ENCODE measurements around the gene MXRA8.

Gene MXRA8

DNA sequence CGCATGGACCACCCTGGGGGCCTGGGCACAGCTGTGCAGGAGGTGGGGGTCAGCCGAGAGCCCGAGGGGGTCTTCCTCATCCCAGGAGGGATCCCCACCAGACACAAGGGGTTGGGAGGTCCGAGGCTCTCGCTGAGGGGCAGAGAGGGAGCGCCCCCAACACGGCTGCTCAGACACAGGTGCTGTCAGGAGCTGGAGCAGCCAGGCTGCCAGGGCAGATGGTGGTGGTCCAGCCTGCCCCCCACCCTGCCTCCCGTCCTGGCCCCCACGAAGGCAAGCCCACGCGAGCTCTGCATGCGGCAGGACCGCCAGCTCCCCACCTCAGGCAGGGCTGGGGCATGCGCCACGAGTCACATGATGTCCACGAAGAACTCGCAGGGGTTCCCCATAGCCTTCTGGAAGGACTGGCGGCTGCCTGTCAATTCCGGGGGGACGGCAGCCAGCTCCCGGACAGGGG lies 22.5 kb downstream of the MXRA8 start:
- DNase-seq (ENCODE audit: low read depth in 2 of 2), result no peak

DNA sequence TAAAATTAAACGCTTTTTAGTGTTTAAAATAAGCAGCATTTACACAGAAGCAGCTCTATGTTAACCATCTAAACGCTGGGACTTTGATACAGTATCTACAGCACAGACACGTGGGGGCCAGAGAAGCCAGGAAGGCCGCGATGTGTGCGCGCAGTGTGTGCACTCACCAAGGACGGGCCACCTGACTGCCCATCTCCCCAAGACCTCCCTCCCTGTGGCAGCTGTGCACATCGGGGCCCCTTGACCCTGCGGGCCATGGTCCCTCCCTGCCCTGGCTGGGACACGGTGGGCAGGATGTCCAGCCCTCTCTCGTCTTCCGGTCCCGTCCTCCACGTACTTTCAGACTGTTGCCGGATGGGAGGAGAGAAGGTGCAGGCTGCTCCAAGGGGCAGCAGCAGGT lies 23.1 kb downstream of the MXRA8 start:
- no peak for DNase-seq (ENCODE audit: low read depth in 2 of 2)

DNA sequence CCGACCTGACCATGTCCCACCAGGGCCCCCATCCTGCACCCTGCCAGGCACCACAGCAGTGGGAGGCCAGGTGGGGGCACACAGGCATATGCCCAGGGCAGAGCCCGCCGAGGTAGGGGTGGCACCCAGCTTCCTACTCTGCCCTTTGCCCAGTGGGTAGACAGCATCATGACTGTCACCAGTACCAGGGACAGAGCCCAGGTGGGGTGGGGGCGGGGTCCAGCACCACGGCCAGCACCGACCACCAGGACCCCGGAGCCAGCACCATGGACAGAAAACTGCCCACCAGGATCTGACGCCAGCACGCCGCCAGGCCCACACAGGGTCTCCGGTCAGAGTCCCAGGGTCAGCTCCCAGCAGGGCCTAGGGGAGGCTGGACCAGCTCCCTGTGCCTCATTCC lies 23.5 kb downstream of the MXRA8 start:
- no peak for DNase-seq (ENCODE audit: low read depth in 2 of 2)

DNA sequence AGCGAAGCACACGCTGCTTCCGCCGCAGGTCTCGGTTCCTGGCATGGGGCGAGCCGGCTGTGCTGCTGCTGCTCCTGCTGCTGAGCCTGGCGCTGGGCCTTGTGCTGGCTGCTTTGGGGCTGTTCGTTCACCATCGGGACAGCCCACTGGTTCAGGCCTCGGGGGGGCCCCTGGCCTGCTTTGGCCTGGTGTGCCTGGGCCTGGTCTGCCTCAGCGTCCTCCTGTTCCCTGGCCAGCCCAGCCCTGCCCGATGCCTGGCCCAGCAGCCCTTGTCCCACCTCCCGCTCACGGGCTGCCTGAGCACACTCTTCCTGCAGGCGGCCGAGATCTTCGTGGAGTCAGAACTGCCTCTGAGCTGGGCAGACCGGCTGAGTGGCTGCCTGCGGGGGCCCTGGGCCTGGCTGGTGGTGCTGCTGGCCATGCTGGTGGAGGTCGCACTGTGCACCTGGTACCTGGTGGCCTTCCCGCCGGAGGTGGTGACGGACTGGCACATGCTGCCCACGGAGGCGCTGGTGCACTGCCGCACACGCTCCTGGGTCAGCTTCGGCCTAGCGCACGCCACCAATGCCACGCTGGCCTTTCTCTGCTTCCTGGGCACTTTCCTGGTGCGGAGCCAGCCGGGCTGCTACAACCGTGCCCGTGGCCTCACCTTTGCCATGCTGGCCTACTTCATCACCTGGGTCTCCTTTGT lies 24.7 kb downstream of the MXRA8 start:
- DNase-seq (ENCODE audit: low read depth in 2 of 2), result no peak

DNA sequence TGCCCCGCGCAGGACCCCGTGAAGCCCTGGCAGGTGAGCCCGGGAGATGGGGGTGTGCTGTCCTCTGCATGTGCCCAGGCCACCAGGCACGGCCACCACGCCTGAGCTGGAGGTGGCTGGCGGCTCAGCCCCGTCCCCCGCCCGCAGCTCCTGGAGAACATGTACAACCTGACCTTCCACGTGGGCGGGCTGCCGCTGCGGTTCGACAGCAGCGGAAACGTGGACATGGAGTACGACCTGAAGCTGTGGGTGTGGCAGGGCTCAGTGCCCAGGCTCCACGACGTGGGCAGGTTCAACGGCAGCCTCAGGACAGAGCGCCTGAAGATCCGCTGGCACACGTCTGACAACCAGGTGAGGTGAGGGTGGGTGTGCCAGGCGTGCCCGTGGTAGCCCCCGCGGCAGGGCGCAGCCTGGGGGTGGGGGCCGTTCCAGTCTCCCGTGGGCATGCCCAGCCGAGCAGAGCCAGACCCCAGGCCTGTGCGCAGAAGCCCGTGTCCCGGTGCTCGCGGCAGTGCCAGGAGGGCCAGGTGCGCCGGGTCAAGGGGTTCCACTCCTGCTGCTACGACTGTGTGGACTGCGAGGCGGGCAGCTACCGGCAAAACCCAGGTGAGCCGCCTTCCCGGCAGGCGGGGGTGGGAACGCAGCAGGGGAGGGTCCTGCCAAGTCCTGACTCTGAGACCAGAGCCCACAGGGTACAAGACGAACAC lies 25.4 kb downstream of the MXRA8 start:
- no peak for DNase-seq (ENCODE audit: low read depth in 2 of 2)

DNA sequence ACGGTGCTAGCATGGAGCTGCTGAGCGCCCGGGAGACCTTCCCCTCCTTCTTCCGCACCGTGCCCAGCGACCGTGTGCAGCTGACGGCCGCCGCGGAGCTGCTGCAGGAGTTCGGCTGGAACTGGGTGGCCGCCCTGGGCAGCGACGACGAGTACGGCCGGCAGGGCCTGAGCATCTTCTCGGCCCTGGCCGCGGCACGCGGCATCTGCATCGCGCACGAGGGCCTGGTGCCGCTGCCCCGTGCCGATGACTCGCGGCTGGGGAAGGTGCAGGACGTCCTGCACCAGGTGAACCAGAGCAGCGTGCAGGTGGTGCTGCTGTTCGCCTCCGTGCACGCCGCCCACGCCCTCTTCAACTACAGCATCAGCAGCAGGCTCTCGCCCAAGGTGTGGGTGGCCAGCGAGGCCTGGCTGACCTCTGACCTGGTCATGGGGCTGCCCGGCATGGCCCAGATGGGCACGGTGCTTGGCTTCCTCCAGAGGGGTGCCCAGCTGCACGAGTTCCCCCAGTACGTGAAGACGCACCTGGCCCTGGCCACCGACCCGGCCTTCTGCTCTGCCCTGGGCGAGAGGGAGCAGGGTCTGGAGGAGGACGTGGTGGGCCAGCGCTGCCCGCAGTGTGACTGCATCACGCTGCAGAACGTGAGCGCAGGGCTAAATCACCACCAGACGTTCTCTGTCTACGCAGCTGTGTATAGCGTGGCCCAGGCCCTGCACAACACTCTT lies 26.2 kb downstream of the MXRA8 start:
- DNase-seq (ENCODE audit: low read depth in 2 of 2), result no peak

DNA sequence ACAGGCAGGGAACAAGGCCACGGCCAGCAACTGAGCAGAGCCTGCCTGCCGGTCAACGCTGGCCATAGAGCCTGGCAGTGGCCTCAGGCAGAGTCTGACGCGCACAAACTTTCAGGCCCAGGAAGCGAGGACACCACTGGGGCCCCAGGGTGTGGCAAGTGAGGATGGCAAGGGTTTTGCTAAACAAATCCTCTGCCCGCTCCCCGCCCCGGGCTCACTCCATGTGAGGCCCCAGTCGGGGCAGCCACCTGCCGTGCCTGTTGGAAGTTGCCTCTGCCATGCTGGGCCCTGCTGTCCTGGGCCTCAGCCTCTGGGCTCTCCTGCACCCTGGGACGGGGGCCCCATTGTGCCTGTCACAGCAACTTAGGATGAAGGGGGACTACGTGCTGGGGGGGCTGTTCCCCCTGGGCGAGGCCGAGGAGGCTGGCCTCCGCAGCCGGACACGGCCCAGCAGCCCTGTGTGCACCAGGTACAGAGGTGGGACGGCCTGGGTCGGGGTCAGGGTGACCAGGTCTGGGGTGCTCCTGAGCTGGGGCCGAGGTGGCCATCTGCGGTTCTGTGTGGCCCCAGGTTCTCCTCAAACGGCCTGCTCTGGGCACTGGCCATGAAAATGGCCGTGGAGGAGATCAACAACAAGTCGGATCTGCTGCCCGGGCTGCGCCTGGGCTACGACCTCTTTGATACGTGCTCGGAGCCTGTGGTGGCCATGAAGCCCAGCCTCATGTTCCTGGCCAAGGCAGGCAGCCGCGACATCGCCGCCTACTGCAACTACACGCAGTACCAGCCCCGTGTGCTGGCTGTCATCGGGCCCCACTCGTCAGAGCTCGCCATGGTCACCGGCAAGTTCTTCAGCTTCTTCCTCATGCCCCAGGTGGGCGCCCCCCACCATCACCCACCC lies 27.0 kb downstream of the MXRA8 start, which contains the start of gene TAS1R3:
TAS1R3 (plus strand) TSS at position 213 of the 898 bp plus-strand sequence; CDS start at position 279, 66 bp downstream.
- no peak for DNase-seq (ENCODE audit: low read depth in 2 of 2)

DNA sequence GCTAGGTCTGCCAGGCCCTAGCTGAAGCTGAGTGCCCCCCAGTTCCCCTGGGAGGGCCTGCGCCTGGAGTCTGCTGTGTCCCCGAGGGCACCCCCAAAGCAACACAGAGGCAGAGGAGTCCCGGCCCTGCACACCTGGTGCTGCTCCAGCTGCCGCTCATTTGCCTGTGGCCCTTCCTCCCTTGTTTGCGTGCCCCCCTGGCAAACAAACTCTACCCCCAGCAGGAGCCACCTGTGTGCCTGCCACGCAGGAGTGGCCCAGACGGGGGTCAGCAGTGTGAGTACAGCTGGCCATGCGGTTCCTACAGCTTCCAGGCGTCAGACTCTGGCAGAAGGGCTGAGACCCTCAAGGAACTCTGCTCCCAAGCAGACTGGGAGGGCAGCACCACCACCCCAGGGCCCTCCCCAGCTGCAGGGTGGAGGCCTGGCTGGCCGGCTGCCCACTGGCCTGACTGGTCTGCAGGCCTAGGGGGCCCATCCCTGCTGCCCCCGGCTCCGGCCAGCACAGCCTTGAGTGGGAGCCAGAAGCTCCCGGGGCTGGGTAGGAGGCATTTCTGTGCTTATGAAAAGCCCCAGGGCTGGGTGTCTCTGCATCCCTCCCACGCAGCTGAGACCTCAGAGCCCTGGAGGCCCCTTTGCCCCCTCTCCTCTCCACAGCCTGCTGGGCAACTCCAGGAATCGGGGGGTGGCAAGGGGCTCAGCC lies 27.8 kb downstream of the MXRA8 start:
- DNase-seq (ENCODE audit: low read depth in 2 of 2), result no peak

DNA sequence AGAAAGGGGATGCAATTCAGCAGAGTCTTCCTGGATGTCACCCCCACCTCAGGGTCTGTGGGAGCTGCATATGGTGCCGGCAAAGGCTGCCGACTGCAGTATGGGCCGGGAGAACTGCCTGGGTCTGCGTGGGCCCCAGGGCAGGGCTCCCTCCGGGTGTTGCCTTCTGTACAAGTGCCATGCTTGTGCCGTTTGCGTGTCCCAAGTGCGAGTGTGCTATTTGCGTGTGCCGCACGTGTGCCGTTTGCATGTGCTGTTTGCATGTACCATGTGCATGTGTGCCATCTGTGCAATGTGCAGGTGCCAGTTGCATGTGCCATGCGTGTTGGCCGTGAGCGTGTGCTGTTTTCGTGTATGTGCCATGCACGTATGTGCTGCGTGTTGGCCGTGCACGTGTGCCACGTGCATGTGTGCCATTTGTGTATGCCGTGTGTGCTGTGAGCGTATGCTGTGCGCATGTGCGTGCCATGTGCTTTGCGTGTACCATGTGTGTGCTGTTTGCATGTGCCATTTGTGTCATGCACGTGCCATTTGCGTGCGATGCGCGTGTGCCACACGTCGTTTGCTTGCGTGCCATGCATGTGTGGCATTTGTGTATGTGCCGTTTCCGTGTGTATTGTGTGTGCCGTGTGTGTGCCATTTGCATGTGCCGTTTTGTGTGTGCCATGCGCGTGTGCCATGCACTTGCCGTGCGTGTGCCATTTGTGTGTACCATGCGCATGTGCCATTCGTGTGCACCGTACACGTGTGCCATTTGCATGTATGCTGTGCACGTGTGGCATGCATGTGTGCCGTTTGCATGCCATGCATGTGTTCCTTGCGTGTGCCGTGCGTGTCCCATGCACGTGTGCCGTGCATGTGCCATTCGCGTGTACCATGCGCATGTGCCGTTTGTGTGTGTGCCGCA lies 28.8 kb downstream of the MXRA8 start:
- no peak for DNase-seq (ENCODE audit: low read depth in 2 of 2)

DNA sequence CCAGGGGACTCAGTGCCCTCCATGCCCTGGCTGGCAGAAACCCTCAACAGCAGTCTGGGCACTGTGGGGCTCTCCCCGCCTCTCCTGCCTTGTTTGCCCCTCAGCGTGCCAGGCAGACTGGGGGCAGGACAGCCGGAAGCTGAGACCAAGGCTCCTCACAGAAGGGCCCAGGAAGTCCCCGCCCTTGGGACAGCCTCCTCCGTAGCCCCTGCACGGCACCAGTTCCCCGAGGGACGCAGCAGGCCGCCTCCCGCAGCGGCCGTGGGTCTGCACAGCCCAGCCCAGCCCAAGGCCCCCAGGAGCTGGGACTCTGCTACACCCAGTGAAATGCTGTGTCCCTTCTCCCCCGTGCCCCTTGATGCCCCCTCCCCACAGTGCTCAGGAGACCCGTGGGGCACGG lies 30.1 kb downstream of the MXRA8 start:
- no peak for DNase-seq (ENCODE audit: low read depth in 2 of 2)

DNA sequence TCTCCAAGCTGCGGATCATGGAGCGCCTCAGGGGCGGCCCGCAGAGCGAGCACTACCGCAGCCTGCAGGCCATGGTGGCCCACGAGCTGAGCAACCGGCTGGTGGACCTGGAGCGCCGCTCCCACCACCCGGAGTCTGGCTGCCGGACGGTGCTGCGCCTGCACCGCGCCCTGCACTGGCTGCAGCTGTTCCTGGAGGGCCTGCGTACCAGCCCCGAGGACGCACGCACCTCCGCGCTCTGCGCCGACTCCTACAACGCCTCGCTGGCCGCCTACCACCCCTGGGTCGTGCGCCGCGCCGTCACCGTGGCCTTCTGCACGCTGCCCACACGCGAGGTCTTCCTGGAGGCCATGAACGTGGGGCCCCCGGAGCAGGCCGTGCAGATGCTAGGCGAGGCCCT lies 31.1 kb downstream of the MXRA8 start:
- no peak for DNase-seq (ENCODE audit: low read depth in 2 of 2)

DNA sequence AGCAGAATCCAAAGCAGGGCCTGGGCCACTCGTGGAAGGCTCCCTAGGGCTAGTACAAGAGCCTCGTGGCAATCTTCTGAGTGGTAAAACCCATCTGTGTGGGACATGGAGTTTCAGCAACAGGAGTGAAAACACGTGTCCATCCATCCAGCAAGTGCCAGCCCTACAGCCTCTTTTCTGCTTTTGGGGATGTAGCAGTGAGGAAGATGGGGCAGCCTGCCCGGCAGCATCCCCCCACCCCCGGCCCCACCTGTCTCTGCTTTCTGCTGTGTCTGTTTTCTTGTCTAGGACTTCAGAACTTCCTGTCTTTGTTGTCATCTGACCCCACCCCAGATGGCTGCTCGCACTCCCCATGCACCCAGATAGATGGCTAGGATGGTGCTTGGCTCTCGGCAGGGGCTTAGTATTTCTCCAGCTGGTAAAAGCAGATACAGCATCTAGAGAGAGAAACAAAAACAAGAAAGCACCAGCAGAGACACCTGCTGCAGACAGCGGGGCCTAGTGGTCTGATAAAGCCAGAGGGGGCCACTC lies 32.2 kb downstream of the MXRA8 start:
- no peak for DNase-seq (ENCODE audit: low read depth in 2 of 2)

DNA sequence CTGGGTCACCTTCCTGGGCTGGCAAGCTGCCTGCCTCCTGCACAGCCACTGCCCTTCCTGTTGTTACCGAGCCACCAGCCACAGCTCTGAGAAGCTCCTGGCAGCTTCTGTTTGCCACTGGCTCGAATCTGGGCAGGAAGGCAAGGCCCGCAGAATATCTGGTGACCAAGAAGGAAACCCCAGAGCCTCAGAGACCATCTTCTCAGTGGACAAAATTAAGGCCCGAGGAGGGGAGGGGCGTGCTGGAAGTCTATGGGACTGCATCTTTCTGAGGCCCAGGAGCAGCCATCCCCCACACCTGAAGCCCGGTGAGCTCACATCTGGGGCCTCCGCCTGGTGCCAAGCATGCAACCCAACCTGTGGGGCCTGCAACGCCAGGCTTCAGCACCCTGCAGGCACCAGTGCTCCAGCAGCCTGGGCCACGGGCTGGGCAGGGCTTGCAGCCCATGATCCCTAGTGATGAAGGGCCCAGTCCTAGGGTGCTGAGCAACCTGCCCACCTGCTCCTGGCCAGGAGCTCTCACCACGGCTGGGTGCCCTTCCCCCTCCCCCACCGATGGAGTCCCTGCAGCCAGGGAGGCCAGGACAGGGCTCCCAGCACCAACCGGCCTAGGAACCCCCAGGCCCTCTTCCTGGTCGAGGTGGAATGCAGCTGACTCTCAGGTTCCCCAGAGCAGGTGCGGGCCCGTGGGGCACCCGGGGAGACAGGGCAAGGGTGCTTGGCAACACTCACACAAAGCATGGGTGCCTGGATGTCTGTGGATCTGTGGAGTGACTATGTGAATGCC lies 32.9 kb downstream of the MXRA8 start:
- DNase-seq (ENCODE audit: low read depth in 2 of 2), result no peak

DNA sequence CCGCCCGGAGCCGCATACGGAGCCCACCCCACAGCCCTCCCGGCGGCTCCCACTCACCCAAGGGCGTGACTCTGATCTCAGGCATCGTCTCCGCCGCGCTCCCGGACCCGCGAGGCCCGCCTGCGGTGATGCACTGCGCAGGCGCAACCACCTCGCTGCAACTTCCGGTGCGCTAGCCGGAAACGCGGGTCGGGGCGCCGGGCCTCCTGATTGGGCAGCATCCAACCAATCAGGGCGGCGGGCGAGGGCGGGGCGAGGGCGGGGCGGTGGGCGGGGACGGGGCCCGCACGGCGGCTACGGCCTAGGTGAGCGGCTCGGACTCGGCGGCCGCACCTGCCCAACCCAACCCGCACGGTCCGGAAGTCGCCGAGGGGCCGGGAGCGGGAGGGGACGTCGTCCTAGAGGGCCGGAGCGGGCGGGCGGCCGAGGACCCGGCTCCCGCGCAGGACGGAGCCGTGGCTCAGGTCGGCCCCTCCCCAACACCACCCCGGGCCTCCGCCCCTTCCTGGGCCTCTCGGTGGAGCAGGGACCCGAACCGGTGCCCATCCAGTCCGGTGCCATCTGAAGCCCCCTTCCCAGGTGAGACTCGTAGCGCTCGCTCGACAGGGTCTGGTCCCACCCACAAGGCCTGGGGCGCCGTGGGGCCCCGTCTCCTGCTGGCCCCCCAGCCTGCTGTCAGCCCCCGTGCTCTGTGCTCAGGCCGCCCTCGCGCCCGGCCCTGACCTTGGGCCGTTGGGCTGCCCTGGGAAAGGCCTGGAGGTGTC lies 33.6 kb downstream of the MXRA8 start, which contains the start of the genes CPTP and INTS11:
CPTP (plus strand) TSS at position 279 of the 764 bp plus-strand sequence. CDS start 2,109 bp downstream, outside the sequence.
INTS11 (minus strand) TSS at position 137 of the 764 bp plus-strand sequence; CDS start at position 85, 52 bp downstream.
- peak; percentile 79 to 80 for DNase-seq (ENCODE audit: low read depth in 2 of 2)

DNA sequence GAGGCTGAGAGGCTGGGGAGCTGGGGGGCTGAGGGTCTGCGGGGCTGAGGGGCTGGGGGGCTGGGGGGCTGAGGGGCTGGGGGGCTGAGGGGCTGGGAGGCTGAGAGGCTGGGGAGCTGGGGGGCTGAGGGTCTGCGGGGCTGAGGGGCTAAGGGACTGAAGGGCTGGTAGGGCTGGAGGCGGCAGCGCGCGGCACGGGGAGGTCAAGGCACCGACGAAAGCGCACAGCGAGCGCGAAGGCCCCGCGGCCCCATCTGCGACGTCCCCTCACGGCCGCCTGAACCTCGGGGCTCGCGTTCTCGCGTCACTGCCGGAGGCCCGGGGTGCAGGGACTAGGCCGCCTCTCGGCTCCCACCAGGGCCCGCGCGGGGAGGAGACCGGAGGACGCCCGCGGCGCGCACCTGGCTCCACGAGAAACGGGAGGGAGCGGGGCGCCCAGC lies 34.3 kb downstream of the MXRA8 start:
- no peak for DNase-seq (ENCODE audit: low read depth in 2 of 2)

DNA sequence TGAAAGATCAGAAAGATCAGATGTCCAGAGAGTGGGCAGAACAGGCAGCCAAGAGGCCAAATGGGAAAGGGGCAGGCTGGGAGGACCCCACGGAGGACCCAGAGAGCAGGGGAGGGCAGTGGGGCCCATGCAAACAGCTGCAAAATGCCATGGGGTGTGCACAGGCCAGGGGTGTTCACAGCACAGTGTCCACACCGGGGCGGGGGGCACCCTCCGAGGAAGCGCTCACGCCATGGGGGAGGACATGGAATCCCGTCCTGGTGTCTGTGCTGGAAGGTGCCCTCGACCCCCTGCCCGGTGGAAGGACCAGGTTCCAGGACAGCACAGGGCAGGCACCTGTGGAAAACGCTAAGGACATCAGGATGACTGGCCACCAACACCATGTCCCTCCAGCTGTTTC lies 35.4 kb downstream of the MXRA8 start:
- no peak for DNase-seq (ENCODE audit: low read depth in 2 of 2)

DNA sequence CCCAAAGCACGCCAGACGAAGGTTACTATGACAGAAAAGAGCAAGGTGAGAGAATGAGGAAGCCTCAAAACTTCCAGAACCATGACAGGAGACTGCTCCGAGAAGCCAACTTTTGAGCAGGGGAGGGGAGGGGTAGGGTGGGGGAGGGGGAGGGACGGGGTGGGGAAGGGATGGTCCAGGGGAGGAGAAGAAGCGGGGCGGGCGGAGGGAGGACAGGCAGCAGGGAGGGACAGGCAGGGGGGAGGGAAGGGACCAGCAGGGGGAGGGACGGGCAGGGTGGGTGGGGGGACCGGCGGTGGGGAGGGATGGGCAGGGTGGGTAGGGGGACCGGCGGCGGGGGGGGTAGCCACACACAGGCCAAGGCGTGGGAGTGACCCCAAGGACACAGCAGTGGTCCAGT lies 35.9 kb downstream of the MXRA8 start:
- DNase-seq (ENCODE audit: low read depth in 2 of 2), result no peak

DNA sequence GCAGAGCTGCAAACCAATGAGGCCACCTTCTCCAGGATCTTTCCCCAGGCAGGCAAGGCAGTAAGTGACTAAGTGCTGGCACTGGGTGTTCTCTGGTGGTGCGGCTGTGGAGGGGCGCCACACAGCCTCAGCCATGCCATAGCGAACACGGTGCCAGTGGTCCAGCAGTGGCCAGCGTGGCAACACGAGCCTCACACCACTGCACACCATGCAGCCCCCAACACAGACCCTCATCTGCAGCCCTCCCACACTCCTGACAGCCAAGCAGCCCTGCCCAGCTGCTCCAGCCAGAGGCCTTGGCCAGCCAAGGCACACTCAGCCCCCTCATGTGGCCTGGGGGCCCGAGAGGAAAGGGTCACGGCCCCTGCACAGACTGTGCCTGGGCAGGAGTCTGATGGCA lies 36.9 kb downstream of the MXRA8 start:
- no peak for DNase-seq (ENCODE audit: low read depth in 2 of 2)
